Nephron progenitor cell (in vitro differentiated cells): ENCODE measurements around the gene LCLAT1.

Source experiments
- DNase-seq: peaks from one replicate; pipeline ENCODE4 v3.0.0; 2021
- H3K27ac Mint-ChIP-seq: 2 replicates; pipeline ENCODE4 v1.8.0; 2021; ENCODE audit warnings: mild to moderate bottlenecking, moderate library complexity, mixed read lengths
- H3K27me3 Mint-ChIP-seq: 2 replicates; pipeline ENCODE4 v1.8.0; 2021; ENCODE audit warnings: mild to moderate bottlenecking, low read depth, mixed read lengths; ENCODE audit not compliant: poor library complexity
- H3K36me3 Mint-ChIP-seq: 2 replicates; pipeline ENCODE4 v1.8.0; 2021; ENCODE audit warnings: low read depth, mixed read lengths
- H3K4me1 Mint-ChIP-seq: 2 replicates; pipeline ENCODE4 v1.8.0; 2021; ENCODE audit warnings: mixed read lengths
- H3K4me3 Mint-ChIP-seq: 2 replicates; pipeline ENCODE4 v1.8.0; 2021; ENCODE audit warnings: mild to moderate bottlenecking, moderate library complexity, mixed read lengths
- H3K9me3 Mint-ChIP-seq: 2 replicates; pipeline ENCODE4 v1.8.0; 2021; ENCODE audit warnings: mild to moderate bottlenecking, moderate library complexity, mixed read lengths
- TF ChIP-seq, protein P1 (sequence below): fragments of 200-600 bp; sonication (generic); IDR thresholded peaks from 2 replicates; pipeline ENCODE4 v1.5.0; 2021; ENCODE audit warnings: antibody characterized with exemption

The LCLAT1 gene

GRCh38 chr2:30665761-30666265 lies 218.8 kb downstream of the LCLAT1 start:
- no peak overlapping the region for H3K4me3 Mint-ChIP-seq
- no peaks in the 10 kb centered on the region for H3K27me3 Mint-ChIP-seq
- peaks cover 31% of the 10 kb centered on the region for H3K36me3 Mint-ChIP-seq
- H3K27ac Mint-ChIP-seq = no peak overlapping the region
- DNase-seq = no peak
- peaks cover 50% of the 10 kb centered on the region for H3K9me3 Mint-ChIP-seq
- TF ChIP-seq, protein P1, sequence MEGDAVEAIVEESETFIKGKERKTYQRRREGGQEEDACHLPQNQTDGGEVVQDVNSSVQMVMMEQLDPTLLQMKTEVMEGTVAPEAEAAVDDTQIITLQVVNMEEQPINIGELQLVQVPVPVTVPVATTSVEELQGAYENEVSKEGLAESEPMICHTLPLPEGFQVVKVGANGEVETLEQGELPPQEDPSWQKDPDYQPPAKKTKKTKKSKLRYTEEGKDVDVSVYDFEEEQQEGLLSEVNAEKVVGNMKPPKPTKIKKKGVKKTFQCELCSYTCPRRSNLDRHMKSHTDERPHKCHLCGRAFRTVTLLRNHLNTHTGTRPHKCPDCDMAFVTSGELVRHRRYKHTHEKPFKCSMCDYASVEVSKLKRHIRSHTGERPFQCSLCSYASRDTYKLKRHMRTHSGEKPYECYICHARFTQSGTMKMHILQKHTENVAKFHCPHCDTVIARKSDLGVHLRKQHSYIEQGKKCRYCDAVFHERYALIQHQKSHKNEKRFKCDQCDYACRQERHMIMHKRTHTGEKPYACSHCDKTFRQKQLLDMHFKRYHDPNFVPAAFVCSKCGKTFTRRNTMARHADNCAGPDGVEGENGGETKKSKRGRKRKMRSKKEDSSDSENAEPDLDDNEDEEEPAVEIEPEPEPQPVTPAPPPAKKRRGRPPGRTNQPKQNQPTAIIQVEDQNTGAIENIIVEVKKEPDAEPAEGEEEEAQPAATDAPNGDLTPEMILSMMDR = no peak
- H3K4me1 Mint-ChIP-seq = no peaks in the 10 kb centered on the region

DNA sequence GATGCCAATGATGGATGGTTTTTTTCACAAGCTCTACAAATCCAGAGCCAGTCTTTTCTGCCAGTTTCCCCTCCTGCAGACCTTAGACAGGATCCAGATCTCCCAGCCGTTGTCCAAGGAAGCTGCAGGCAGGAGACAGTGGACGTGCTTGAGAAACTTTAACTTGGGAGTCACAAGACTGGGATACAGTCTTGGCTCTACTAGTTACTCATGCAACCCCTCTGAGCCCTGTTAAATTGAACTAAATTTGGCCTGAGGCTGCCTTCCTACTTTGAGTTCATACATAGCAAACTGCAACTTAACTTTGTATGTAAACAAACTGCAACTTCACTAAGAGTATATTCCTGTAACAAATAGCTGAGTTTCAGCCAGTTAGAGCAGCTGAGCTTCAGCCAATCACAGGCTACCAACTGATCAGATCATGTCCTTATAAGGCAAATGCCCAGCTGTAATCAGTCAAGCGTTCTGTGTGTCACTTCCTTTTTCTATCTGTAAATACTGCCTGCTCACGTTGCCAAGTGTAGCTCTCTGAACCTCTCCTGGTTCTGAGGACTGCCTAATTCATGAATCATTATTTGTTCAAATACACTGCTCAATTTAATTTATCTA lies 219.3 kb downstream of the LCLAT1 start:
- no peak overlapping the region for H3K27ac Mint-ChIP-seq
- H3K9me3 Mint-ChIP-seq = peaks cover 56% of the 10 kb centered on the region
- peaks cover 37% of the 10 kb centered on the region for H3K36me3 Mint-ChIP-seq
- H3K4me1 Mint-ChIP-seq = no peaks in the 10 kb centered on the region
- no peak overlapping the region for H3K4me3 Mint-ChIP-seq
- TF ChIP-seq, protein P1 = no peak
- DNase-seq = no peak
- H3K27me3 Mint-ChIP-seq = no peaks in the 10 kb centered on the region

GRCh38 chr2:30670453-30670852 lies 223.4 kb downstream of the LCLAT1 start:
- Mint-ChIP-seq H3K27ac (no peak overlapping the region), H3K27me3 (no peaks in the 10 kb centered on the region), H3K36me3 (peaks cover 37% of the 10 kb centered on the region), H3K4me1 (no peaks in the 10 kb centered on the region), H3K9me3 (peaks cover 72% of the 10 kb centered on the region), H3K4me3 (no peak overlapping the region)
- TF ChIP-seq, protein P1 = no peak
- DNase-seq = no peak

DNA sequence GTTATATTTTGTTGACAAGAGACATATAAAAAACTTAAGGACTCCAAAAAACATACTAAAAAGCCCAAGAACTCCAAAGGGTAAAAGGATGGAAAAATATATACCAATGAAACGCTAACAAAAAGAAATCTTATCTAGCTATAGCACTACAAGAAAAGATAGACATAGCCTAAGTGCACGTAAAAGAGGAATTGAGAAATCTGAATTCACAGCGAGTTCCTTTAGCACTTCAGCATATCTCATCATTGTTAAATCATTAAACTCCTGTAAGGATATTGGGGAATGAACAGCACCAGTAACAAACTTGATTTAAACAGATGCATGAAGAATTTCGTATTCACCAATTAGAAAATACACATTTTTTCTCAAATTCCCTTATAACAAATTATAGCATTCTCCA lies 226.1 kb downstream of the LCLAT1 start:
- peaks cover 31% of the 10 kb centered on the region for H3K36me3 Mint-ChIP-seq
- H3K4me3 Mint-ChIP-seq = no peak overlapping the region
- H3K27ac Mint-ChIP-seq = no peak overlapping the region
- no peaks in the 10 kb centered on the region for H3K4me1 Mint-ChIP-seq
- TF ChIP-seq, protein P1 = no peak
- DNase-seq = no peak
- no peaks in the 10 kb centered on the region for H3K27me3 Mint-ChIP-seq
- peaks cover 49% of the 10 kb centered on the region for H3K9me3 Mint-ChIP-seq

DNA sequence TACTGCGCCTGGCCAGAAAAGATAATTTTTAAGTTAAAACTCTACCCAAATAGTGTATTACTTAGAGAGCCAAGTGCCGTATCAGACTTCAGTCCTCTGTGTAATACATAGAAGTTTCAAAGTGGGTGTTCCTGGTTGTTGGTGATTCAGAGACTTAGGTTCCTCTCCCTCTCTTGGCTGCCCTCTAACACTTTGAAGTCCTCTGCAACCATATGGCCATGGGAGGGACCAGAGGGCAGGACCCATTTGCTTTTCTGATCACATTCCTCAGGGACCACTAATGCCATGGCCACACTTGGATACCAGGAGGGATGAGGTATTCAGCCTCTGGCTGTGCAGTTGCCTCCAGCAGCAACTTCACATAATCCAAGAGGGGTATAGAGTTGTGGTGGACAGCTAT lies 228.7 kb downstream of the LCLAT1 start:
- Mint-ChIP-seq H3K4me1 (peaks cover 12% of the 10 kb centered on the region), H3K36me3 (peaks cover 6% of the 10 kb centered on the region), H3K9me3 (peaks cover 23% of the 10 kb centered on the region), H3K27ac (no peak overlapping the region), H3K4me3 (no peak overlapping the region), H3K27me3 (peaks cover 11% of the 10 kb centered on the region)
- TF ChIP-seq, protein P1 = no peak
- no peak for DNase-seq

GRCh38 chr2:30677231-30677630 lies 230.2 kb downstream of the LCLAT1 start:
- H3K9me3 Mint-ChIP-seq = peaks cover 10% of the 10 kb centered on the region
- H3K4me3 Mint-ChIP-seq = no peak overlapping the region
- H3K4me1 Mint-ChIP-seq = peaks cover 23% of the 10 kb centered on the region
- DNase-seq = no peak
- H3K36me3 Mint-ChIP-seq = no peaks in the 10 kb centered on the region
- H3K27me3 Mint-ChIP-seq = peaks cover 11% of the 10 kb centered on the region
- TF ChIP-seq, protein P1 = no peak
- H3K27ac Mint-ChIP-seq = no peak overlapping the region
